PC-9 (cell line): ENCODE measurements around the gene EBNA1BP2. TPM values are rescaled to one million over a fixed set of nuclear protein-coding genes. Genes with fewer than 3 reads are reported as not detected.

Source experiments
- BruUV-seq: library from RNA; stranded (reverse); fragments of 400-500 nt; replicated peaks from 2 replicates; lab custom pipeline; 2021; lab: Mats Ljungman, UMichigan
- CTCF ChIA-PET: fragments of 300-600 bp; sonication (Branson Sonifier 250); formaldehyde crosslinking; loops from one replicate; lab custom pipeline; 2022; ENCODE audit warnings: antibody characterized with exemption; lab: Charles Lee
- POLR2A ChIA-PET: fragments of 300-600 bp; sonication (Branson Sonifier 250); formaldehyde crosslinking; loops from one replicate; lab custom pipeline; 2022; ENCODE audit warnings: antibody characterized with exemption; ENCODE audit not compliant: unreplicated experiment; lab: Charles Lee
- DNase-seq, 2 experiments: peaks; one replicate each; pipeline versions ENCODE4 v3.0.0 to v3.0.0-alpha.2; 2015 to 2022; ENCODE audit warnings: mixed read lengths in 1 of 2
- H2AFZ ChIP-seq: fragments of 200-600 bp; sonication (generic); 2 replicates; pipeline ENCODE4 v1.8.1; 2017; ENCODE audit warnings: antibody characterized with exemption
- H3F3A ChIP-seq: fragments of 200-600 bp; sonication (generic); 2 replicates; pipeline ENCODE4 v1.8.1; 2017; ENCODE audit warnings: antibody characterized with exemption, mild to moderate bottlenecking, low read depth; ENCODE audit not compliant: insufficient read depth
- H3K27ac ChIP-seq: fragments of 200-600 bp; sonication (generic); 2 replicates; pipeline ENCODE4 v1.6.1; 2016; ENCODE audit warnings: mixed run types
- H3K27me3 ChIP-seq: fragments of 200-600 bp; sonication (generic); 2 replicates; pipeline ENCODE4 v1.6.1; 2016; ENCODE audit warnings: low read depth, mixed run types; ENCODE audit not compliant: insufficient read depth
- H3K36me3 ChIP-seq: fragments of 200-600 bp; sonication (generic); 2 replicates; pipeline ENCODE4 v1.6.1; 2016; ENCODE audit warnings: low read depth, mixed run types
- H3K4me1 ChIP-seq: fragments of 200-600 bp; sonication (generic); replicated peaks from 2 replicates; pipeline ENCODE4 v1.6.1; 2016; ENCODE audit warnings: mixed run types; ENCODE audit not compliant: insufficient read depth
- H3K4me2 ChIP-seq: fragments of 200-600 bp; sonication (generic); 2 replicates; pipeline ENCODE4 v1.6.1; 2017; ENCODE audit warnings: mixed run types
- H3K4me3 ChIP-seq: fragments of 200-600 bp; sonication (generic); 2 replicates; pipeline ENCODE4 v1.6.1; 2016; ENCODE audit warnings: mixed run types
- H3K79me2 ChIP-seq: fragments of 200-600 bp; sonication (generic); 2 replicates; pipeline ENCODE4 v1.6.1; 2017; ENCODE audit warnings: low read depth, mixed run types
- H3K9me2 ChIP-seq: fragments of 200-600 bp; sonication (generic); 2 replicates; pipeline ENCODE4 v1.8.1; 2017; ENCODE audit warnings: mild to moderate bottlenecking; ENCODE audit not compliant: insufficient read depth
- H3K9me3 ChIP-seq: fragments of 200-600 bp; sonication (generic); 2 replicates; pipeline ENCODE4 v1.8.1; 2016; ENCODE audit warnings: low read depth; ENCODE audit not compliant: insufficient read depth
- H4K20me1 ChIP-seq: fragments of 200-600 bp; sonication (generic); 2 replicates; pipeline ENCODE4 v1.8.1; 2017; ENCODE audit not compliant: insufficient read depth
- EZH2 ChIP-seq: fragments of 200-600 bp; sonication (generic); IDR thresholded peaks from 2 replicates; pipeline ENCODE4 v1.8.0; 2017; ENCODE audit warnings: antibody characterized with exemption, low read depth
- intact Hi-C: fragments of 100-400 bp; cut with micrococcal nuclease; formaldehyde crosslinking; loops from one replicate; pipeline ENCODE4 v1.10.0; 2022; ENCODE audit not compliant: unreplicated experiment
- total RNA-seq: library from RNA; stranded (reverse); gene quantifications from 2 replicates; pipeline ENCODE4 v1.2.3, GENCODE V29; 2021
- TF ChIP-seq, protein P1 (sequence below): fragments of 200-600 bp; sonication (generic); conservative IDR thresholded peaks from 2 replicates; pipeline ENCODE4 v1.6.1; 2017; ENCODE audit warnings: mixed run types, antibody characterized with exemption, mild to moderate bottlenecking, moderate library complexity

EBNA1BP2 gene
- total RNA-seq, 1 experiment from 2014 or later, result 153 TPM

- intact Hi-C loops, result no loop called here
- H3F3A ChIP-seq, result peaks cover 43% of the 10 kb centered on the region
- H3K9me3 ChIP-seq, result peaks cover 6% of the 10 kb centered on the region
- no peaks in the 10 kb centered on the region for H3K27me3 ChIP-seq
- H3K79me2 ChIP-seq, result no peaks in the 10 kb centered on the region
- ChIA-PET POLR2A (interaction anchor here (0.6 kb wide), 1 partner anchor 195 kb away, joined by 7 read pairs; no protein-coding TSS in a partner anchor), CTCF (interaction anchor here (0.8 kb wide), 1 partner anchor 27 kb away, joined by 3 read pairs; no protein-coding TSS in a partner anchor)
- no peak overlapping the region for H3K27ac ChIP-seq
- no peak overlapping the region for H3K4me3 ChIP-seq
- no TSS peak for BruUV-seq
- no peak overlapping the region for H2AFZ ChIP-seq
- H3K9me2 ChIP-seq, result no peaks in the 10 kb centered on the region
- TF ChIP-seq, protein P1, sequence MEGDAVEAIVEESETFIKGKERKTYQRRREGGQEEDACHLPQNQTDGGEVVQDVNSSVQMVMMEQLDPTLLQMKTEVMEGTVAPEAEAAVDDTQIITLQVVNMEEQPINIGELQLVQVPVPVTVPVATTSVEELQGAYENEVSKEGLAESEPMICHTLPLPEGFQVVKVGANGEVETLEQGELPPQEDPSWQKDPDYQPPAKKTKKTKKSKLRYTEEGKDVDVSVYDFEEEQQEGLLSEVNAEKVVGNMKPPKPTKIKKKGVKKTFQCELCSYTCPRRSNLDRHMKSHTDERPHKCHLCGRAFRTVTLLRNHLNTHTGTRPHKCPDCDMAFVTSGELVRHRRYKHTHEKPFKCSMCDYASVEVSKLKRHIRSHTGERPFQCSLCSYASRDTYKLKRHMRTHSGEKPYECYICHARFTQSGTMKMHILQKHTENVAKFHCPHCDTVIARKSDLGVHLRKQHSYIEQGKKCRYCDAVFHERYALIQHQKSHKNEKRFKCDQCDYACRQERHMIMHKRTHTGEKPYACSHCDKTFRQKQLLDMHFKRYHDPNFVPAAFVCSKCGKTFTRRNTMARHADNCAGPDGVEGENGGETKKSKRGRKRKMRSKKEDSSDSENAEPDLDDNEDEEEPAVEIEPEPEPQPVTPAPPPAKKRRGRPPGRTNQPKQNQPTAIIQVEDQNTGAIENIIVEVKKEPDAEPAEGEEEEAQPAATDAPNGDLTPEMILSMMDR, result no peak
- TF ChIP-seq EZH2, result no peak
- peaks cover 40% of the 10 kb centered on the region for H3K4me1 ChIP-seq
- no peak for DNase-seq
- H4K20me1 ChIP-seq, result no peaks in the 10 kb centered on the region
- no peak overlapping the region for H3K4me2 ChIP-seq
- no peaks in the 10 kb centered on the region for H3K36me3 ChIP-seq
Measured at GRCh38 chr1:43204394-43204793, 32.3 kb upstream of the EBNA1BP2 start.

- H3K36me3 ChIP-seq, result no peaks in the 10 kb centered on the region
- no peaks in the 10 kb centered on the region for H3K9me2 ChIP-seq
- no TSS peak for BruUV-seq
- intact Hi-C loops, result no loop called here
- CTCF ChIA-PET, result no interaction called here
- peaks cover 6% of the 10 kb centered on the region for H3K9me3 ChIP-seq
- H2AFZ ChIP-seq, result no peak overlapping the region
- H3F3A ChIP-seq, result peaks cover 38% of the 10 kb centered on the region
- H4K20me1 ChIP-seq, result no peaks in the 10 kb centered on the region
- no peak overlapping the region for H3K4me3 ChIP-seq
- peaks cover 40% of the 10 kb centered on the region for H3K4me1 ChIP-seq
- H3K79me2 ChIP-seq, result no peaks in the 10 kb centered on the region
- TF ChIP-seq, protein P1, result no peak
- TF ChIP-seq EZH2, result no peak
- POLR2A ChIA-PET, result interaction anchor here (0.6 kb wide), 1 partner anchor 155 kb away, joined by 6 read pairs; the partner anchor contains the start of gene CDC20
- no peak overlapping the region for H3K4me2 ChIP-seq
- no peak overlapping the region for H3K27ac ChIP-seq
- no peak for DNase-seq
- H3K27me3 ChIP-seq, result no peaks in the 10 kb centered on the region
Measured at GRCh38 chr1:43203859-43204258, 31.8 kb upstream of the EBNA1BP2 start.

- no peak overlapping the region for H3K4me2 ChIP-seq
- BruUV-seq, result no TSS peak
- no peak overlapping the region for H3K4me3 ChIP-seq
- peaks cover 6% of the 10 kb centered on the region; the same call in 1 of the 2 replicates for H3F3A ChIP-seq
- peaks cover 16% of the 10 kb centered on the region for H3K9me3 ChIP-seq
- no peaks in the 10 kb centered on the region for H4K20me1 ChIP-seq
- H3K36me3 ChIP-seq, result no peaks in the 10 kb centered on the region
- peaks cover 1% of the 10 kb centered on the region; the same call in 1 of the 2 replicates for H3K4me1 ChIP-seq
- TF ChIP-seq, protein P1, result no peak
- no peak for TF ChIP-seq EZH2
- H3K9me2 ChIP-seq, result no peaks in the 10 kb centered on the region
- no peak overlapping the region for H3K27ac ChIP-seq
- CTCF ChIA-PET, result no interaction called here
- intact Hi-C loops, result no loop called here
- no peaks in the 10 kb centered on the region for H3K27me3 ChIP-seq
- no peaks in the 10 kb centered on the region for H3K79me2 ChIP-seq
- no peak for DNase-seq
- POLR2A ChIA-PET, result no interaction called here
- no peak overlapping the region for H2AFZ ChIP-seq
Measured at GRCh38 chr1:43199093-43199726, 27.1 kb upstream of the EBNA1BP2 start.
